Stimulated activated CD4-positive, alpha-beta T cell treated with anti-CD3 and anti-CD28 coated beads, Interleukin-4, amount 100 ng/mL, for 1 hour (primary cell): ENCODE data around the gene FUNDC2.
"Not testable (repeated sequence)": the region's sequence is repeated elsewhere in the genome, so short reads cannot be mapped to it uniquely, and the experiment has no call there.

Experiments used
- DNase-seq: peaks from one replicate; pipeline ENCODE4 v3.0.0-alpha.2; 2020

The FUNDC2 gene, protein sequence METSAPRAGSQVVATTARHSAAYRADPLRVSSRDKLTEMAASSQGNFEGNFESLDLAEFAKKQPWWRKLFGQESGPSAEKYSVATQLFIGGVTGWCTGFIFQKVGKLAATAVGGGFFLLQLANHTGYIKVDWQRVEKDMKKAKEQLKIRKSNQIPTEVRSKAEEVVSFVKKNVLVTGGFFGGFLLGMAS

DNA sequence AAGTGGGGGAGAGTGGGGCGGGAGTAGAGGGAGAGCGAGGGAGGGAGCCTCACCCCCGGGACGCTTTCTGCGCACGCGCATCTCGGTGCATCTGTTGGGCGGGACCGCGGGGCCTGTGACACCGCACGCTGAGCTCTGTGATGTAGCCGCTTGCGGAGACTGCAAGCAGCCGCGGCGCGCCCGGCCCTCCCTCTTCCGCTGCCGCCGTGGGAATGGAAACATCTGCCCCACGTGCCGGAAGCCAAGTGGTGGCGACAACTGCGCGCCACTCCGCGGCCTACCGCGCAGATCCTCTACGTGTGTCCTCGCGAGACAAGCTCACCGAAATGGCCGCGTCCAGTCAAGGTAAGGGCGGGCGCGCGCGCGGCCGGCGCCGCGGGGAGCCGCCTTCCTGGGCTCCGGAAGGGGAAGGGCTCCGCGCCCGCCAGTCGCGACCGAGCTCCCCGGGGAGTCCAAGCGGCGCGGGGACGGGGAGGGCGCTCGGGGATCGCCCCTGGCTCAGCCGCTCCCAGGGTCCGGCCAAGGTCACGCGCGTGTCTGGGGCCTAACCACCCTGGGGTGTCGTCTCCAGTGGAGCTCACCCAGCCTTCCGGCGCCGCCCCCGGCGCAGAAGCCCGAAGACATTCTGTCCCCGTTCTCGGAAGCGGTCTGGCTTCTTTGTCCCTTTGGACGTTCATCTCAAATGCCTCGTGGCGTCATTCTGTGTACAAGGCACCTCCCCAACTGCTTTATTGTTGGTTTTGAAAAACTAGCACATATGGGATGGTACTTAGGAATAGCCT is at the start of gene FUNDC2:
Gene FUNDC2 (plus strand): TSS at position 118 of the 782 bp plus-strand sequence. CDS start 95 bp downstream, at position 213.
- peak; percentile 88 for DNase-seq

DNA sequence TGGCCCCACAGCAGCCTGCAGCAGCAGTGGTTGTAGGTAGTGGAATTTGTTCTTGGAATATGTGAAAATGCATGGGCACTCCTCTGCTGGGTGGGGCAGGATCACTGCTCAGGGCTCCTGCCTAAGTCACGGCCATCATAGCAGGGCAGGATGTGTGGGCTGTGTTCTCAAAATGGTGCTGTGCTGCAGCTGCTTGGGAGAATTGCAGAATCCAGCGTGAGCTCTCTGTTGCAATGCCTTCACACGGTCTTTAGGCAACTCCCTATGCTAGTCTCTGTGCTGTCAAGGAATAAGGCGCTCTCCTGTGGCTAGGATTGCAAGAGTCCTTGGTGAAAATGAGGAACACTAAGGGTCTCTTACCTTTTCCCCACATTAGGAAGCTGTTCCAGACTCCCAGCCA is 47.0 kb upstream of the FUNDC2 start:
- DNase-seq, result no peak

DNA sequence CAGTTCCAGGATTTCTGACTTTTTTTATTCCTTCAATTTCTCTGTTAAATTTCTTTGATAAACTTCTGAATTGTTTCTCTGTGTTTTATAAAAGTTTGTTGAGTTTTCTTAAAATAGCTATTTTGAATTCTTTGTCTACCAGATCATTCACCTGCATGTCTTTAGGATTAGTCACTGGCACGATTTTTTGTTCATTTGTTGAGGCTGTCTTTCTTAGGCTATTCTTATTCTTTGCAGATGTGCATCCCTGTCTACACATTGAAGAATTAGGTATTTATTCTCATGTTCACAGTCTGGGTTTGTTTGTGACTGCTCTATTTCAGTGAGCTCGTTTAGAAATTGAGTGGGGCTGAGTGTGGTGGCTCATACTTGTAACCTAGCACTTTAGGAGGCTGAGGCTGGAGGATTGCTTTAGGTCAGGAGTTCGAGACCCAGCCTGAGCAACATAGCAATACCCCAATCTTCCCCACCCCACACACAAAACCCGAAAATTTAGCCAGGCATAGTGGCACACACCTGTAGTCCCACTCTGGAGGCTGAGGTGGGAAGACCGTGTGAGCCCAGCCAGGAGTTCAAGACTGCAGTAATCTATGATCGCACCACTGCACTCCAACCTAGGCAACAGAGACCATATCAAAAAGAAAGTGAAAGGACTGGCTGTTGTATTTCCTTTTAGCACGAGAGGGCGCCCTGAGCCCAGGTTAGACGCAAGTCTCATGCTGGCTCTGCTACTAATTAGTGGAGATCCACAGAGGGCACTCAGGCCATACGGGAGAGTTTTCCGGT is 46.1 kb upstream of the FUNDC2 start:
- DNase-seq, result peak; percentile 66

DNA sequence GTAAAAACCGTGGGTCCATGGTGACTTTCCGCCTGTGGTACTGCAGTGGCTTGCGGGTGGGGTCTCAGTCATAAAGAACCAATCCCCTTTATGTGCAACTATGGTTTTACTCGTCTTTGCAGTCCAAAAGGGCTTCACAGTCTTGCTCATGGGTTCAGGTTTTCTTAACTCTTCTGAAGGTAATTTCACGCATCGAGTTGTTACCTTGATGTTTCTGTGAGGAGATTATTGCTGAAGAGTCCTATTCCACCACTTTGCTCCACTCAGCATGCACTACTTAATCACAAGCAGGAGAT is 45.6 kb upstream of the FUNDC2 start:
- DNase-seq, result no peak

DNA sequence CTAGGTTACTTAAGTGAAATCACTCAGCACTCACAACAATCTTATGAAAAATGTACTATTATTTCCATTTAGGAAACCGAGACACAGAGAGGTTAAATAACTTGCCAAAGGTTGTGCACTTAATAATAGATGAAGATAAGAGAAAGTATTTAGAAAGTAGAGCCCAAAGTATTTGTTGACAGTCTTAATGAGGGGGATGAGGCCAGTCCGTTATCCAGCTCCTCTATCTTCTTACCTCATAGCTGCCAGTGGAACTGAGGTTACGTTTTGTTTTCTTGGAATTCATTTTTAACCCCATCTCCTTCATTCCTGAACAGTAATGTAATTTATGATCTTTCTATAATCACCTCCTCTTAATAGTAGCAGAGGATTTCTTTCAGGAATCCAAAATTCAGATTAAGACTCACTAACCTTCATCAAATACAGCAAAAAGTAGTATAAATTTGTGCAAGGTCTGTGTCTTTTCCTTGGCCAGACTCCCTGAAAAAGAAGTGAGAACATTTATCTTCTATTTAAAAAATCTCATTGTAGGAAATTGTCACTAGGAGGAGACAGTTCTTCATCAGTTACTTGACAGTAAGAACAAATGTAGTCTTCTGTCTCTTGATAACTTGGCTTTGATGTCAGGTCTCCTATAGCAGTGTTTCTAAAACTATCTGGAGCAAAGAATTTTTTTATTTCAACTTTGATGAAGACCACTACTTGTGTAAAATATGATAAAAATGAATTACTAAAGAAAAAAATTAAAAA is 39.6 kb upstream of the FUNDC2 start:
- DNase-seq, result no peak

DNA sequence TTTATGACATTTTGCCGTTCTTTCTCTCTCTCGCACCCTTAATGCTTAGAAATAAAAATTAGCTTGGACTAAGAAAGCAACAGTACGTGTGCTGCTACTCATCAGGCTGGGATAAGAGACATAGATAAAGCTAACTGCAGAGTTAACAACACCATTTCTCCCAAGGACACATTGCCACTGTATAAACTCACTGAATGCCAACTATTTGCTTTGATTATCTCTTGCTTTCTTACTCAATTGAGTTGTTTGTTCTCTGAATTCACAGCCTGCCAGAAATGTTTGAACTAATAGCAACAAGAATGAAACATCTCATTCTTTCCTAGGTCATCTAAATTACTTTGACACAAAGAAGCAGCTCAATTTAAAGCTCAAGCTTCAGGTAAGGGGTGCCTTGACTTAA is 38.7 kb upstream of the FUNDC2 start:
- DNase-seq, result no peak

DNA sequence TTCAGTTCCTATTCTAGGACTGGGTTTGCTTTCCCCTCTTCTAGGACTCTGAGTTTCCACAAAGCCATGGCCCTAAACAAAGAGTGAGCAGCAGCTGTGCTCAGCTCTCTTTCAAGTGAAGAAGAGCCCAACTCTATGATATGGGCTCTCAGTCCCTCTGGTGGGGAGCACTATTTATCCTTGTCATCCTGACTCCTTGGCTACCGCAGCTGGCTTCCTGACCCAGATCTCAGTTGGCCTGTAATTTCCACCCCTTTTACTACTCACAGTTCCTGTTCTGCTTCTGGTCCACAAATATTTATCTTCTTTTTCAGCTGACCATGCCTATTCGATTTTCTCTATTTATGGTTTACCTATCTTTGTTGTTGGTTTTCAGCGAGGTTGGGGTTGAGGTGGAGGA is 37.9 kb upstream of the FUNDC2 start:
- no peak for DNase-seq

DNA sequence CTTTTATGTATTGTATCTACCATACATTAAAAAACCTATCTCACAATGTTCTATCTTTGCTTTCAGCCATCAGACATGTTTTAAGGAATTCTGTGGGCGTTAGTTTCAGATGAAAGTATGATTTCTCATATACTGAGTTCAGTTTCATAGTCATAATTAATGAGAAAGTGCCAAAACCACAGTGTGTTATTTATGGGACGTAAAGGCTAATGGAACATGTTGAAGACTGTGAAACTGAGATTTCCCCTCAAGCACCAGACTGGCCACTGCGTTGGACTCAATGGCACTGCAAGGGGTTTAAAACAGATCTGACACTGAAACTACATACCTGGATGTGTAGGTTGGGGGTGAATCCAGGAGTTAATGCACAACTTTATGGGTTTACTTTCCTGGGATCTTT is 36.1 kb upstream of the FUNDC2 start:
- no peak for DNase-seq

DNA sequence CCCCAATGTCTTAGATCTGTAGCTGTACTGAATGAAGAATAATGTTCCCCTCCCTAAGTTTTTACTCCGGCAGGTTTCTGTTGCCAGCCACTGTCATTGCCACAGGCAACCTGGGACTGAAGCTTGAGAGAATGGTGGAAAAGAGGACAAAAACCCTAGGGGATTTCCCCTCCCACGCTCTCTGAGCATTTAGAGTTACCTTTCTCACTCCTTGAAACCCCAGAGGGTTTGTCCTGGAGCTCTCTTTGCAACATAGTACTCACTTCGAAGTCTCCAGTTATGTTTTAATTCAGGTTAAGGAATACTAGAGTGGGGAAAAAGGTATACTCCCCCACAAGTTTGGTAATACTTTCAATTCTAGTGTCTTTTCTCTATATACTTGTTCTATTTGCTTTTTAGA is 35.6 kb upstream of the FUNDC2 start:
- no peak for DNase-seq

DNA sequence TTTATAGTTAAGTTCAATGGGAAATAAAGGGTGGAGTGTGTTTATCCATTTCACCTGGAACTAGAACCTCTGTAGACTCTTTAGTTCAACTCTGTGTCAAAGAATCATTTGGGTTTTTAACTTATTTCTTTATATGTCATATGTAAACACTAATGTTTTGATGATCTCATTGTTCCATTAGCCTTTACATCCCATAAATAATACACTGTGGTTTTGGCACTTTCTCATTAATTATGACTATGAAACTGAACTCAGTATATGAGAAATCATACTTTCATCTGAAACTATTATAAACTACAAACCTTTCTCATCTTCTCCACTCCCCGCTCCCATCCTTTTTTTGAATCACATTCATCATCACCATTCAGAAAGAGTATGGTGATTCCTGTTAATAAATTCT is 35.2 kb upstream of the FUNDC2 start:
- DNase-seq, result no peak

DNA sequence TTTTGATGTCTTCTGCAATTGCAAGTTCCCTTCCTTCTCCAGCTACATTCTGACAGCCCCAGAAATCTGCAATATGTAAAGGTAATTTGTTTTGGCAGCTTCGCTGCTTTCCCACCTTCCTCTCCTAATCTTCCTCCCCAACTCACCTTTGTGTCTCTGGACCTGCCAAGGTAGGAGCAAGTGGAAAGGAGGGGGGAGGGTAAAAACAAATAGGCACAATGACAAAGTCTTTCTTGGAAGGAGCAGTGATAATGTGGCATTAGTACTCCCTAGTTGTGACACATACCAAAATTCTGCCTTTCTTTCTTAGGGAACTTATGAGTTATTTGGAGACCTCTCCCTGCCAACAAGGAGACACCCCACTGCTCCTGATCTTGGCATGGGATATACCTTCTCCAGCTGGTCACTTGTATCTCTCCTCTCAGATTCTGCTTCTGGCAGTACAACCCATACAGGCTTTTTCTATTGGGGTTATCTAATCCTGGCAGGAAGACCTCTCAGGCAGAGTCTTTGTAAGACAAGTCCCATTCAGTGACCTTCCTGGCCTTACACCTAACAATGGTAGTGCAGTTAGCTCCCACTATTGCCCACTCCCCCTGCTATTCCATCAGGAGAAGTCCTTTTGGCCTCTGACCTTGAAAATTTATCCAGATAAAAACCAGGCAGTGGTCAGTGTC is 28.3 kb upstream of the FUNDC2 start:
- no peak for DNase-seq

DNA sequence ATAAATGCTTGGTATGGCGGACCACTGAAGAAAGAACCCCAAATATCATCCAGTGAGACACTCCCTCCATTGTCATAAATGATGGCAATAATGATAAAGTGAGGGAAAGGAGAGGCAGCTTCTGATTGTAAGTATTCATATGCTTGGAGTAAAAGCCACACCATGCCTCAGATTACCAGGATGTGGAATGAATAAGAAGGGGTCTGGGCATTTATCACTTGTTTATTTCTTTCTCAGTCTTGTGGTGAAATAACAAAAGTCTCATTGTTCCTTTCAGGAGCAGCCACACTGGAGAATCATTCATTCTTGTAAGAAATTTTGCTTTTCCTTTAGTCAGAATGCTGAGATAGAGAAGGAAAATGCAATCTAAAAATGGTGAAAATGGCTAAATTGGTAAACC is 25.8 kb upstream of the FUNDC2 start:
- no peak for DNase-seq

DNA sequence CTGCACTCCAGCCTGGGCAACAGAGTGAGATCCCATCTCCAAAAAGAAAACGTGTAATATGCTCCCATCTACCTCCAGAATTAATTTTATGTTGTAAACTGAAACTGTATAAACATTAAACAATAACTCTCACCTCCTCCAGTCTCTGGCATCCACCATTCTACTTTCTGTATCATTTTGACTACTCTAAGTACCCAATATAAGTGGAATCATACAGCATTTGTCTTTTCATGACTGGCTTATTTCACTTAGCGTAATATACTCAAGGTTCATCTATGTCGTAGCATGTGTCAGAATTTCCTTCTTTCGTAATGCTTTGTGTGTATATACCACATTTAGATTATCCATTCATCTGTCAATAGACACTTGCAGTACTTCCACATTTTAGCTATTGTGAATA is 24.8 kb upstream of the FUNDC2 start:
- no peak for DNase-seq

DNA sequence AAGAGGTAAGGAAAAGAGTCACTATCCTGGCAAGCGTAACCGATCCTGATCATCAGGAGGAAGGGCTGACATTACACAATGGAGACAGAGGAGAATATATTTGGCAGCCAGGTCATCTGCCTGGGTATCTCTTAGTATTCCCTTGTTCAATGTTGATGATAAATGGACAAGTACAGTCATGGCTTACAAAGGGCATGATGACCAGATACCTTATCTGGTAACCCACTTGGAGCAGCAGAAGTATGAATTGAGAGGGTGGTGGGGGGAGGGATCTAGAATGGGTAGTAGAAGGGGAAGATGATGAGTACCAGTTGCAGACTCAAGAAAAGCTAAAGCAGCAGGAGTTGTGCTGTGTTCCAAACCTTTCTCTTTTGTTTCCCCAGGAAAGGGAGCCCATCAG is 21.5 kb upstream of the FUNDC2 start:
- DNase-seq, result no peak

DNA sequence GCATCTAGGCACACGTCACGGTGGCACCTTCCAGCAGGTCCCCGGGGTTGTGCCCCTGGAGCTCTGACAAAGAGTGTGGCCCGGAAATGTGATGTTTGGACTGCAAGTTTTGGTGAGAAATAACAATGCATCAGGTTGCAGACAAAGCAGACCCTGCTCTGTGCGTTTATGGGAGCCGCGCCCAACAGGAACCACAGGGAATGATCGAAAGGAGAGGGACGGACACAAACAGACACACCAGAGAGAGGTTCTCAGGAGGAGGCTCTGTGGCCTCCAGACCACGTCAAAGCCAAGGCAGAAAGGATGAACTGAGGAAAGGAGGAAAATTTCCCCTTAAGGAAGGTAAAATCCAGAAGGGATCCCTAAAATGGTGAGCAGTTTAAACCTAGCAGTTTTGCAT is 20.3 kb upstream of the FUNDC2 start:
- DNase-seq, result not testable (repeated sequence)

DNA sequence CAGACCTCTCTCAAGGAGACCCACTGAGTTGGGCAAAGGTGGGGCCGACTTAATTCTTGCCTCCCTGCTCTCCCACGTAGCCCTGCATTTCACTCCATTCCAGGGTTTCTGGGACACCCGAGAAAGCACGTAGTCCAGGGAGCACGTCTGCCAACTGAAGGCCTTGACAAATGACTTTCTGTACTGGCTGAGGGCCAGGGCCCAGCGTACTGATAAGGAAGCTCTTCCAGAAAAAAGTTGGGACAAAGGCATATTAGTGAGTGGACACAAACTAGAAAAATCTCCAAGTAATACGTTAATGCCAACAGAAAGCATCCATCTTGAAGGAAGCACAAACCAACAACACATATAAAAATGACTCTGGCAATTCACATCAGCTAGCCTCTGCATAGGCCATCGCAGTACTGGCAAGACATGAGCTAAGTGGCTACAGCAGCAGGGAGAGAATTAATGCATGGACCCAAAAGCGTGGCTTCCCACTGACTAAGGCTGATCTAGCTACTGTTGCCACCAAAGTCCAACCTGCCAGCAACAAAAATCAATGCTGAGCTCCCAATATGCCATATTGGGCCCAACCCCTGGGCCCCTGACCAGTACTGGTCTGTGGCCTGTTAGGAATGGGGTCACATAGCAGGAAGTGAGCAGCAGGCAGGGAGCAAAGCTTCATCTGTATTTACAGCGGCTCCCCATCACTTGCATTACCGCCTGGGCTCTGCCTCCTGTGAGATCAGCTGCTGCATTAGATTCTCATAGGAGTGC is 19.6 kb upstream of the FUNDC2 start:
- DNase-seq, result not testable (repeated sequence)

DNA sequence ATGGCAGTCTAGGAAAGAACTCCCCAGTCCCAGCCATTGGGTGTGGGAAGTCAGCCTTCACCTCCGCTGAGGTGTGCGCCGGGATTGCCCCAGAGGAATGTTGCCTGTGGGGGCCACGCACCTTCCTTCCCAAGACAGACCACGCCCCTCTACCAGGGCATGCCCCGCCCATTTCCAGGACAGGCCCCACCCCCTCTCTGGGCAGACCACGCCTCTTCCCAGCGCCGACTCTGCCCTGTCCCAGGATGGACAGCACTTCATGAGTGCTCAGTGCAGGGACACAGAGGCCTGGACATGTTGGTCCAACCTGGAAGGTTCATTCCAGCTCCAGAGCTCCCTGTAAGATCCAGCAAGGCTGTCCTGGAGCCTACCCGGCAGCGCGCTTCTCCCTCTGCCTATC is 18.1 kb upstream of the FUNDC2 start:
- not testable (repeated sequence) for DNase-seq

DNA sequence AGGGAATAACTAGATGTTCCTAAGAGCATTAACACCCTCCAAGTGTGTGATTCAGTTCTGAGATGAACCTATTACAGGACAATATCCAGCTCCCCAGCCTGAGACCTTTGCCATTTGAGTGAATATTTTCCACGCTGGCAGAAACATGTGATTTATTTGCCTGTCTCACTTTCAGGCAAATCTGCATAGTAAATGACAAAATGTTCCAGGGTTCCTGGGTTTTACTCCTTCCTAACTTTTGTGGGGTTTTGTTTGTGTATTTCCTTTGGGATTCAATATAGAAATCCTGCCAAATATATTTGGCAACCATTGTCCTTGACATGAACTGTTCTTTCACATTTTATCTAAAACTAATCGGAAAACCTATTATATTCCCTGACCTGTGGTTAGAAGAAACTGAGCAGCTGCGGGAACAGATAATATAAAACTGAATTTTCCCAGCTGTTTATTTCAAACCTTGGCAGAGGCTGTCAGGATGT is 16.6 kb upstream of the FUNDC2 start:
- DNase-seq, result no peak

DNA sequence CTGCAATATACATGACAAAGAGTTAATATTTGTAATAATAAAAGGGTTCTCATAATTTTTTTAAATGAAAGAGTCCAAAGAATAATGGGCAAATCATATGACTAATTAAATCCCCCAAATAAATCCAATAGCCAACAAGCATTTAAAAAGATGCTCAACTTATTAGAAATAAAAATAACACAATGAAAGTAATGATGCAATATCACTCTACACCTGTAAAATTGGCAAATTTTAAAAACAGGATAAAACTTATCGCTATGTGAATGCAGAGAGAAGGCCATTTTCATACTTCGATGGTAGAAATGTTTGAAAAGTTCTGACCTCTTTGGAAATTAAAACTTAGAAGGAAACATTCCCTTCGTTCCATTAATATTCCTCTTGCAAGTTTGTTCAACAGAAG is 6.1 kb upstream of the FUNDC2 start:
- no peak for DNase-seq

DNA sequence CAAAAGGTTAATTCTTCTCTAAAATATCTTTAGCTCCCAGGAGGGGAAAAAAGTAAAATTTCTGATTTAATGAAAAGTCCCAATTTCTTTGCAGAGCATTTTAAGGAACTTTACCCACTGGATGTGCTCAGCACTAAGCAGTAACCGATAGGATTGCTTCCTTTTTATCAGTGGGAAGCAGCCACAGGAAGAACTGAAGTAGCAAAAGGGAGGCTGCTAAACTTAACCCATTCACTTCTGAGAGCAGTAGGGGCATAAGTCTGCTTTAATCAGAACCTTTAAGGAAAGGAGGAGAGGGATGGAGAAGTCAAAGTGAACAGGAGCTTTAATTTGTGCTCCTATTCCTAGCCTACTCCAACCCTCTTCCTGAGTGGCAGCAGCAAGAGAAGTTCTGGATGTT is 4.1 kb upstream of the FUNDC2 start, which contains the start of gene F8:
Gene F8 (minus strand): TSS at position 139 of the 400 bp plus-strand sequence. CDS start 171 bp downstream, outside the sequence.
- no peak for DNase-seq

DNA sequence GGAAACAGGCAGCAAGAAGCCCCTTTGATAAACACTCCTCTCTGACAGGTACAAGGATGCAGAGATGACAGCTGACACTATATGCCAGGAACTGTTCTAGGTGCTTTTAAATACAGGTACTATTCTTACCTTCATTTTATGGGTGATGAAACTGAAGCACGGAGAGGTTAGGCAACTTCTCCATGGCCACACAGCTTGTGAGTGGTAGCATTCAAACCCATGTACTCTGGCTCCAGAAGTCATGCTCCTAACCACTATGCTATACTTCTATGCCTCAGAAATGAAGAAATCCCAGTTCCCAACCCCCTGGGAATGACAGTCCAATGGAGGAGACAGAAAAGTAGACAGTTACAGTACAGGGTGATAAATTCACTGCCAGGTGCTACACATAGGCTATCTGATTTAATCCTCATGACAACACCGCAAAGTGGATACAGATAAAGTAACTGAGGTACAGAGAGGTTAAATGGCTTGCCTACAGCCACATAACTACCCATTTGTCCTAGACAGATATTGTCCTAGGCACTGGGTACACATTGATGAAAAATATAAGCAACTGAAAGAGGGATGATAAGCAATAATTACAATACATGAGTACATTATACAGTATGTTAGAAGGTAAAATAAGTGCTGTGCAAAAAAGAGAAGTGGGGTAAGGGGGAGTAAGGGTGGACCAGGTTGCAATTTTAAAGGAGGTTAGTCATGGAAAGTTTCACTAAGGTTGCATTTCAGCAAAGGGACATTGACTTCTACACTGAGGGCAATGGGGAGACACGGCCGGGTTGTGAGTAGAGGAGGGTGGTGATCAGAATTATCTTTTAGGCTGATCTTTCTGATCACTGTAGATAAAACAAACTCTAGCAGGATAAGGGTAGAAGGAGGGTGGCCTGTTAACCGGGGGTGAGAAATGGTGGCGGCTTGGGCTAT is 2.5 kb upstream of the FUNDC2 start:
- no peak for DNase-seq
